HG02759 (cell line): ENCODE data around the gene ADRA2B.

Experiments used
- ATAC-seq: cut with Tn5 transposase; IDR thresholded peaks from one replicate; pipeline ENCODE4 v1.9.1; 2021; ENCODE audit warnings: mild to moderate bottlenecking, moderate library complexity; ENCODE audit not compliant: unreplicated experiment

The ADRA2B gene

GRCh38 chr2:96119389-96119751, 3.0 kb upstream of the ADRA2B start:
- no peak for ATAC-seq

- no peak for ATAC-seq
Observed at GRCh38 chr2:96118698-96119388, 2.5 kb upstream of the ADRA2B start.

GRCh38 chr2:96117701-96118588, 1.6 kb upstream of the ADRA2B start:
- no peak for ATAC-seq

- peak; percentile 81 for ATAC-seq
Observed at GRCh38 chr2:96116879-96117533, 635 bp upstream of the ADRA2B start.

GRCh38 chr2:96115631-96116423, 544 bp downstream of the ADRA2B start:
- no peak for ATAC-seq

GRCh38 chr2:96114903-96115581, 1.3 kb downstream of the ADRA2B start:
- ATAC-seq, result no peak

- ATAC-seq, result no peak
Observed at GRCh38 chr2:96114546-96114902, 1.8 kb downstream of the ADRA2B start.

GRCh38 chr2:96113951-96114350, 2.4 kb downstream of the ADRA2B start:
- ATAC-seq, result no peak

GRCh38 chr2:96113367-96113677, 3.0 kb downstream of the ADRA2B start:
- no peak for ATAC-seq

GRCh38 chr2:96112501-96113366, 3.6 kb downstream of the ADRA2B start:
- no peak for ATAC-seq

- ATAC-seq, result no peak
Observed at GRCh38 chr2:96111823-96112500, 4.4 kb downstream of the ADRA2B start.

GRCh38 chr2:96111257-96111640, 5.1 kb downstream of the ADRA2B start:
- ATAC-seq, result no peak

- no peak for ATAC-seq
Observed at GRCh38 chr2:96110621-96111256, 5.6 kb downstream of the ADRA2B start.

- no peak for ATAC-seq
Observed at GRCh38 chr2:96109931-96110511, 6.3 kb downstream of the ADRA2B start.

GRCh38 chr2:96109361-96109680, 7.0 kb downstream of the ADRA2B start:
- ATAC-seq, result no peak

GRCh38 chr2:96108541-96109360, 7.6 kb downstream of the ADRA2B start:
- no peak for ATAC-seq

GRCh38 chr2:96108151-96108540, 8.2 kb downstream of the ADRA2B start:
- no peak for ATAC-seq

GRCh38 chr2:96107708-96108065, 8.7 kb downstream of the ADRA2B start:
- ATAC-seq, result no peak
